SKM-1 (cell line): ENCODE results near the gene CAND1.

Experiments used
- DNase-seq: peaks from one replicate; lab custom pipeline; 2025; ENCODE audit not compliant: unreplicated experiment; lab: John Stamatoyannopoulos, UW

Gene CAND1

GRCh38 chr12:67280088-67280487 is 10.9 kb downstream of the CAND1 start:
- DNase-seq: no peak

GRCh38 chr12:67280572-67280971 is 11.4 kb downstream of the CAND1 start:
- DNase-seq: no peak

GRCh38 chr12:67284561-67284960 is 15.4 kb downstream of the CAND1 start:
- DNase-seq: no peak

GRCh38 chr12:67286257-67286656 is 17.1 kb downstream of the CAND1 start:
- no peak for DNase-seq

GRCh38 chr12:67287311-67287710 is 18.2 kb downstream of the CAND1 start:
- DNase-seq: no peak

DNA sequence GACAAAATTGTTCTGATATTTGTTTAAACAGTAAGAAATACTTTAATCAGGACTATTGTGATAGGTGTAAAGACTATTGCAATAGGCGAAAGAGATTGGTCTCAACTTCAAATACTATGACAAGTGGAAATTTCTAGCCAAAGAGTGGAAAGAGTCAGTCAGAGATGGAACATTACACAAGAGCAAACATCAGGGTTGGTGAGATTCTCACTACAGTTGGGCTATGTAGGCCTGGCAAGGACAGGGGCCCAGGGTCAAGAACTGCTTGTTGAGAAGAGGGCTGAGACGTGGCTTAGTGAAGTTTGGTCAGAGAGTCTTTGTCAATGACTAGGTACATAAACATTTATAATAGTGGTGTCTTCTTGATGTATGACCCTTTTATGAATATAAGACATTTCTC is 19.4 kb downstream of the CAND1 start:
- DNase-seq: no peak

GRCh38 chr12:67290378-67290777 is 21.2 kb downstream of the CAND1 start:
- no peak for DNase-seq

DNA sequence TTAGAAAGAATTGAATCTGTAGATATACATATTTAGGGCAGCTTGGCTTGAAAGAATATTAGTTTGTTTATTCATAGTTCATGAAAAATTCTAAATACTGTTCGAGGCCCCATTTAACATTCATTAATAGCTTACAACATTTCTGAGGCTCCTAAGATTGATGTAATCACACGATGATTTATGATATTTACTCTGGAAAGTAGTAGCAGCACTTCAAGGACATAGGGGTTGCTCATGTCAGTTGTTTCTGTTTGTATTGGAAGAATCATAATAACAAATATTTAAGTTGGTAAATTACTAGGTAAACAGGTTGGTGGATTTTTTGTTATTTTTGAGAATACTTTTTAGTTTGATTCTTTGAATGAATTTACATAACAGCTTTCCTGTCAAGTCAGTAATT is 30.4 kb downstream of the CAND1 start:
- no peak for DNase-seq

- no peak for DNase-seq
Measured at GRCh38 chr12:67299926-67300325, 30.8 kb downstream of the CAND1 start.

GRCh38 chr12:67302162-67302561 is 33.0 kb downstream of the CAND1 start:
- no peak for DNase-seq

DNA sequence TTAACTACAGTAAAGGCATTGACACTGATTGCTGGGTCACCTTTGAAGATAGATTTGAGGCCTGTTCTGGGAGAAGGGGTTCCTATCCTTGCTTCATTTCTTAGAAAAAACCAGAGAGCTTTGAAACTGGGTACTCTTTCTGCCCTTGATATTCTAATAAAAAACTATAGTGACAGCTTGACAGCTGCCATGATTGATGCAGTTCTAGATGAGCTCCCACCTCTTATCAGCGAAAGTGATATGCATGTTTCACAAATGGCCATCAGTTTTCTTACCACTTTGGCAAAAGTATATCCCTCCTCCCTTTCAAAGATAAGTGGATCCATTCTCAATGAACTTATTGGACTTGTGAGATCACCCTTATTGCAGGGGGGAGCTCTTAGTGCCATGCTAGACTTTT is 36.4 kb downstream of the CAND1 start:
- DNase-seq: no peak

DNA sequence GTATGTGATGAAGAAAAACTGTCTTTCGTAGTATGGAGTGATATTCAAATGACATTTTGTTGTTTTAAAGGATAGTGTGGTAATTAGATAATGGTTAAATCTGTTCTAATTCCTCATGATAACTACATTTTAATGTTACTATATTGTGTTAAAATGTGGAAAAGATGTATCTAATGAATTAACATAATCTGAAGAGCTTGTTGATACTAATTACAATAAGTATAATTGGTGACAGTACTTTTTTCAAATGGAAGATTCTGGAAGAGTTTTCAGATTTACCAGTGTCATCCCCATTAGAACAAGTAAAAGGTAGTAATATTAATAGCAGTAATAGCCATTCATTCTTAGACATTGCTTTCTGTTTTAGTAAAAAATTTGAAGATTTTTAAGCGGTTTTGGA is 37.6 kb downstream of the CAND1 start:
- DNase-seq: no peak

DNA sequence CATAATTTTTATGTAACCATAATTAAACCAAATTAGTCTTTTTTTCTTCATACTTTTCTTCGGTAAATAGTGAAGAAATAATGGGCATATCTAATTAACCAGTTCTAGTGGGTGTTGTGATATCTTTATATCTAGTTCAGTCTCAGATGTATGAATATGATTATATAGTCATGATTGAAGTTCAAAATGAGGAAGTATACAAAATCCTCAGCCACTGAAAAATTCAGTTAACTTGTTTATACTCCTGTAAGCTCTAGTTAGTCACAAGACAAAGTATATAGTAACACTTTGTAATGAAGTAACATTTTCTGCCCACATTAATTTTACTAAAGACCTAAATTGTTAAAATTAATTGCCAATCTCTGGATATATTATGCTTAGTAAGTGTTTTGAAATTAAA is 46.5 kb downstream of the CAND1 start:
- DNase-seq: no peak

- DNase-seq: no peak
Measured at GRCh38 chr12:67318786-67319185, 49.6 kb downstream of the CAND1 start.

DNA sequence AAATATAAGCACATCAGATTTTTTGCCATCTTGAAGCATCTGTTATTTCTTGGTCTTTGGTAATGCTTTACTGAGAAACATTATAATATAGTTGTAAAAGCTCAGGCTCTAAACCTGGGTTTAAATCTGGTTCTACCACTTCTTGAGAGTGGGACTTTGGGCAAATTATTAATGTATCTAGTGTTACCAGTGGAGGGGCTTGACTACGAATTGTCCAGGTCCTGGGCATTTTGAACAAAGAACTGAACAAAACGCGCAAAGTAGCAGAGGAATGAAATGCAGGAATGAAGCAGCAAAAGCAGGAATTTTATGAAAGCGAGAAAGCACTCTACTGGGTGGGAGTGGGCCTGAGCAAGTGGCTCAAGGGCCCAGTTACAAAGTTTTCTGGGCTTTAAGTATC is 50.8 kb downstream of the CAND1 start:
- no peak for DNase-seq

- DNase-seq: no peak
Measured at GRCh38 chr12:67320614-67321295, 51.6 kb downstream of the CAND1 start.

- no peak for DNase-seq
Measured at GRCh38 chr12:67322580-67322979, 53.4 kb downstream of the CAND1 start.

GRCh38 chr12:67323007-67323406 is 53.8 kb downstream of the CAND1 start:
- no peak for DNase-seq

GRCh38 chr12:67326637-67327036 is 57.5 kb downstream of the CAND1 start:
- no peak for DNase-seq

DNA sequence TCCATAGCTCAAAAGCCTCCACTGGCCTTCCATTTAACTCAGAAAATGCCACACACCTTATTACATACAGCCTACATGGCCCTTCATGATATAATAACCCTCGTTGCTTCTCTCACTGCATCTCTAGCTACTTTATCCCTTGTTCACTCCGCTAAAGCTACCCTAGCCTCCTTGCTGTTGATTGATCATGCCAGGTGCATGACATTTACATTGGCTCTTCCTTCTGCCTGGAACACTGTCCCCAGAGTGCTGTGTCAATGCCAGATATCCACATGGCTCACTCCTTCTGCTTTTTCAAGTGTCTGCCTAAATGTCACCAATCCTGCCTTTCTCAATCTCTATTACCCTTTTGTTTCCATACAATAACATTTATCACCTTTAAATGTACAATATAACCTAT is 58.3 kb downstream of the CAND1 start:
- no peak for DNase-seq

- no peak for DNase-seq
Measured at GRCh38 chr12:67331123-67331522, 62.0 kb downstream of the CAND1 start.

DNA sequence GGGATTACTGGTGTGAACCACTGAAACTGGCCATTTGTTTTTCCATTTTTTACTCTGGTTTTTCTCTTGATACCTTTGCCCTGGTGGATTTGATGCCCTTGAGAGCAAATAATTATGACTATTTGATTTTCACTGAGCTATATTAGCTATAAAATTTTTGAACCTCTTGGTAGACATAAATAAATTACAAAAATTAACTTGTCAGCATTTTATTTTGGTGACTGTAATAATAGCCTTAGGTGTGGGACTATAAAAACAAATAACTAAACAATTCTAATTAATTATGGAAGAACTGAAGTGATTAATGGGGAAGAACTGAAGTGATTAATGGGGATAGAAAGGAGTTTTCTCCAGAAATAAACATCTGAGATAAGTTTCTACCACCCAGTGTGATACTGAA is 62.7 kb downstream of the CAND1 start:
- no peak for DNase-seq

DNA sequence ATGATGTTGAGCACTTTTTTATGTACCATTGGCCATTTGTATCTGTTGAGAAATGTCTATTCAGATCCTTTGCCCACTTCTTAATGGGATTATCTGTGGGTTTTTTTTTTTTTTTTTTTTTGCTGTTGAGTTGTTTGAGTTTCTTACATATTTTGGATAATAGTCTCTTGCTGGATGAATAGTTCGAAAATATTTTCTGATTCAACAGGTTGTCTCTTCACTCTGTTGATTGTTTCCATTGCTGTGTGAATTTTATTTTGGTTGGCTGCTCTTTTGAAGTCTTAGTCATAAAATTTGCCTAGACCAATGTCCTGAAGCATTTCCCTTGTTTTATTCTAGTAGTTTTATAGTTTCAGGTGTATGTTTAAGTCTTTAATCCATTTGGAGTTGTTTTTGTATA is 64.5 kb downstream of the CAND1 start:
- no peak for DNase-seq

DNA sequence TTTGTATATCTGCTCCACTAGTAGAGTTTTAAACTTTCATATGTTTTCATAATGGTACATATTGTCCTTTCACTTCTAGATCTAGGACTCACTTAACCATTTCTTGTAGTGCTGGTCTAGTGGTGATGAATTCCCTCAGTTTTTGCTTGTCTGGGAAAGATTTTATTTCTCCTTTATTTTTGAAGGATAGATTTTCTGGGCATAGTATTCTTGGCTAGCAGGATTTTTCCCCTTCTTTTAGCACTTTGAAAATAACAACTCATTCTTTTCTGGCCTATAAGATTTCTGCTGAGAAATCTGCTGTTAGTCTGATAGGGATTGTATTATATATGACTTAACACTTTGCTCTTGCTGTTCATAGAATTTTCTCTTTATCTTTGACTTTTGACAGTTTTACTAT is 69.3 kb downstream of the CAND1 start:
- DNase-seq: no peak
